Measurements from ENCODE around the gene HCFC1R1.

The HCFC1R1 gene

DNA sequence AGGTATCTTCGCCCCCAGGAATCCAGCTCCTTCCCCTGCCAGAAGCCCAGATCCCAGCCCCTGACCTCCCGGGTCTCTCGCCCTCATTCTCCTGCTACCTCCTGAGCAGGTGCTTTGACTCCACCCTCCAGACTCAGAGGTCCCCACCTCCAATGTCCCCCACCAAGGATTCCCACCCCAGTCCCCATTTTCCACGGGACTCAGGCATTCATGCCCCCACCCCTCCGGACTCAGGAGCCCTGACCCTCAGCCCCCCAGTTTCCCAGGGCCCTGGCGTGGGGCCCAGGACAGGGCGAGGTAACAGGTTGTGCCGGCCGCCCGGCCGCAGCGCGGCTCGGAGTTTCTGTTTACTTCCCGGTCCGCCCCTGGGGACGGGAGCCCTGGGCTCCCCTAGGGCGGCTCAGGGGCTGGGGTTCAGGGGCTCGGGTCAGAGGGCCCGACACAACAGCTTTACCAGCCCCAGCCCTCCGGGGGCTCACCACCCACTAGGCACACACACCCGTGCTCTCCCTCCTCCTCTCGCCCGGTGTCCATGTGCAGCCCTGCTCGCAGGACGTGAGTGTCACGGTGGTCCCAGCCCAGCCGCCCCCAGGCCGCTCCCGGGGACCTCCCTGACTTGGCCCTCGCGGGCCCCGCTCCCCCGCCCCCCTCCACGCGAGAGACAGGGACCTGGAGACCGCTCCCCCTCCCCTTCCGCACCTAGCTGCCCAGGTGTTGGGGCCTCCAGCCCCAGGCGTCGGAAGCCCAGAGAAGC is 12.4 kb upstream of the HCFC1R1 start:
- no peak for DNase-seq (ENCODE audit: low read depth)

DNA sequence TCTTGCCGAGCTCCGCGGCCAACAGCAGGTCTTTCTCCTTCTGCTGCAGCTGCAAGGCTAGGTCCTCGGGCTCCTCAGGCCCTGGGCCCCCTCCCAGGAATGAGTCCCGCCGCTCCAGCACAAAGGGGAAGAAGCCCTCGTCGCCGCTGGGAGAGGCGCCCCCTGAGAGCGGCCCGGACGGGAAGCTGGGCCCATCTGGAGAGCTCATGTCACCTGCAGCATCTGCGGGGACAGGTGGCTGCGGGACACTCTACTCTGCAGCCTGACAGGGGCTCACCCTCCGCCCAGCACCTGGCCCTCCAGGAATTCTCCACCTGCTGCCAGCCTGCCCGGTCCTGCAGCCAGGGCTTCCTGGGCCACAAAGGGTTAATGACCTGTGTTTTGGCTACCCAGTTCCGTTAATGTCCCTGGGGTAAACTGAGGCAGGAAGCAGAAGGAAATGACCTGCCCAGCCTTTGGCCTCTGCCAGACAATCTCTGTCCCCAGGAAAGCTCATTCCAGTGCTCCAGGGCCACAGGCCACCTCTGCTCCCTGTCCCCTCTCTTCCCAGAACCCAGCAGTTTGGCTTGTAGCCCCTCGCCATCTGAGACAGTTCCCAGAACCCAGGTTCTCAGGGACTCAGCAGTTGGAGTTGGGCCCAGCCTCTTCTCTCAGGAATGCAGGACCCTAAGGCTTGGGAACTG is 11.7 kb upstream of the HCFC1R1 start:
- DNase-seq (ENCODE audit: low read depth) = no peak

DNA sequence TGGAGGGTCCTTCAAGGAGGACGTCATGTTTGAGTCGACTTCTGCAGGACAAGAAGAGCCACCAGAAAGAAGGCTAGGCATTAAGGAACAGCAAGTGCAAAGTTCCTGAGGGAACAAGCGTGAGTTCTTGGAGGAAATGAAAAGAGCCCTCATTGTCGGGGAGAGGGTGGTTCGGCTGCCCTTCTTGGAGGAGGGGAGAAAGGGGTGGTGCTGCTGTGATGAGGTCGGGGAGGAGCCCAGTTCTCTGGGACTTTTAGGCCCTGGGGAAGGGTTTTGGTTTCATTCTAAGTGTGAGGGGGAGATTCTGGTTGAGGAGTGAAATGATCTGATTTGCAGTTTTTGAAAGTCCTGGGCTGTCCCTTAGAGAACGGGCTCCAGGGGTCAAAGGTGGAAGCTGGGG is 8.9 kb upstream of the HCFC1R1 start:
- DNase-seq (ENCODE audit: low read depth) = no peak

DNA sequence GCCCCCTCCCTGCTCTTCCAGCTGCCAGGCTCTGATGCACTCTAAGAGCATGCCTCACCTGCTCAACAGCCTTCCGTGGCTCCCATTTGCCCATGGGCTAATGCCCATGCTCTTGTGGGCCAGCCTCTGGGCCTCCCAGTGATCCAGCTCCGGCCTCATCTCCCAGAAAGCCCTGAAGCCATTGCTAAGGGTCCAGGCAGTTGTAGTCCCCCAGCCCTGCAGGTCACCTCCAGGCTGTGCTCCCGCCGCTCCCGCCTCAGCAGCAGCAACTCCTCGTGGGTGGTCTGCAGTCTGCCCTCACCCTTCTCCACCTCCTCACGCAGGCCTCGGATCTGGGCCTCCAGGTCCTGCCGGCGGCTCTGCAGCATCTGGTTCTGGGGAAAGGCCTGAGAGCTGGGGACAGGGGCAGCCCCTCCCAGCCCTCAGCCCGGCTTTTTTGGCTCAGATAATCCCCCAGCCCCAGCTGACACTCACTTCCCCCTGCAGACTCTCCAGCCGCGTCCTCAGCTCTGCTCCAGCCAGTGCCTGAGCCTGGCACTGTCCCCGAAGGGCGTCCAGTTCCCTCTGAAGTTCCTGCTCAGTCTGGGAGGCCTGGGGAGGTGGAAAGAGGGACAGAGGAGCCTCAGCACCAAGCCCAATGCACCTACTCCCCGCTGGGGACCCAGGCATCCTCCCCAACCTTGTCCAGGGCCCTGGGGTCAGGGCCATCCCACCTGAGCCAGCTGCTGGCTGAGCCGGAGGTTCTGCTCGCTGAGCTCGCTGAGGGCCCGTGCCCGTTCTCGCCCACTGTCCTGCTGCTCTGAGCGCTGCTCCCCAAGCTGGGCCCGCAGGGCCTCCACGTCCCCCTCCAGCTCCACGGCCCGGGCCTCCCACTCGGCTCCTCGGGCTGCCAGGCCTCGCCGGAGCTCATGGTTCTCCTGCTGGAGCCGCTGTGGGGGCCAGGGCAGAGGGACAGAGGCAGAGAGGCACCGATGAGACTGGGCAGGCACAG is 6.8 kb upstream of the HCFC1R1 start:
- no peak for DNase-seq (ENCODE audit: low read depth)

DNA sequence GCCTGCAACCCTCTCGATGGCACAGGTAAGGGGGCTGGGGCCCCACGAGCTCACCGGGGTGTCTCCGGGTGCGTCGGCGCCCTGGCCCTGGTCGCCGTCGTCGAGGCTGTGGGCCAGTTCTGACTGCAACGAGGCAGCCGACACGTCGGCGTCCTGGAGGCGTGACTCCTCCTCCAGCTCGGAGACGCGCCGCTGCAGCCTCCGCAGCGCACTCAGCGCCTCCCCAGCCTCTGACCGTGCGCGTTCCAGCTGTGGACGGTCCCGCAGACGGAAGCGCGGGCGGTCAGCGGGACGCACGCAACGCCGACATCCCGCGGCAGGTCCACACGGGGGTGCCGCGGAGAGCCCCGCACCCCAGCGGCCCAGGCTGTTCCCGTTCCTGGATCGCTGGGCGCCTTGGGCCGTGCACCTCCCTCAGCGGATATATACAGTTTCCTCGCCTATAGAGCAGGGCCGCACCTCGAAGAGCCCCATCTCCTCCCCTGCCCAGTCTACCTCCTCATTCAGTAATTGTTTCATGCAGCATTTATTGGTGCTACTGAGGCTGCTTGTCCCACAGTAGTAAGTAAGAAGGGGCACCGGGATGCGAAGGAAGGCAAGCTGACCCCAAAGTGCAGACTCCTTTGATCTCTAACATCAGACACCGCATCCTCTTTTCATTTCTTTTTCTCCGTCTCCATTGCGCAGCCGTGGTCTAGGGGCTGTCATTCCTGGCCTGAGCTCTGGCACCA is 5.9 kb upstream of the HCFC1R1 start:
- DNase-seq (ENCODE audit: low read depth) = no peak

DNA sequence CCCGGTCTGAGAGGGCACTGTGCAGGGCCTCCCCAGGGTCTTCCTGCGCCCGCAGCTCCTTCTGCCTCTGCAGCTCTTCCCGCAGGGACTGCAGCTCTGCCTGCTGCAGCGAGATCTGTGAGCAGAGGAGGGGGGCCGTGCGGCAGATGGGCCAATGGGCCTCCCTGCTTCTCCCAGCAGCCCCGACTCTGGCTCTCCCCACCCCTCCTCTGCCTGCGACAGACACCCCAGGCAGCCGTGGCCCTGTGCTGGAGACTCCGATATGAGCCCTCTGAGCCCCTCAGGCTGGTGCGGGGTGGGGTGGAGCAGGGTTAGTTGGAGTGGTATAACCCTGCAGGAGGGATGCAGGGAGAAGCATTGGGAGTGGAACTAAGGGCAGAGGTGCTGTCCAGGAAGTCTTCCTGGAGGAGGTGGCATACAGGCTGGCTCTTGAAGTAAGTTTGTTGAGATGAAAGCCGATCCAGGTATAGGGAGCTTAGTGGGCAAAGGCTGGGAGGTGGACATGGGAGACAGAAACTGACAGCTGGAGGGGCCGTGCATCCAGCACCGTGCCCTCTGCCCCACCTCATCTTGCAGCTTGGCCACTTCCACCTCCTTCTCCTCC is 5.1 kb upstream of the HCFC1R1 start:
- no peak for DNase-seq (ENCODE audit: low read depth)

DNA sequence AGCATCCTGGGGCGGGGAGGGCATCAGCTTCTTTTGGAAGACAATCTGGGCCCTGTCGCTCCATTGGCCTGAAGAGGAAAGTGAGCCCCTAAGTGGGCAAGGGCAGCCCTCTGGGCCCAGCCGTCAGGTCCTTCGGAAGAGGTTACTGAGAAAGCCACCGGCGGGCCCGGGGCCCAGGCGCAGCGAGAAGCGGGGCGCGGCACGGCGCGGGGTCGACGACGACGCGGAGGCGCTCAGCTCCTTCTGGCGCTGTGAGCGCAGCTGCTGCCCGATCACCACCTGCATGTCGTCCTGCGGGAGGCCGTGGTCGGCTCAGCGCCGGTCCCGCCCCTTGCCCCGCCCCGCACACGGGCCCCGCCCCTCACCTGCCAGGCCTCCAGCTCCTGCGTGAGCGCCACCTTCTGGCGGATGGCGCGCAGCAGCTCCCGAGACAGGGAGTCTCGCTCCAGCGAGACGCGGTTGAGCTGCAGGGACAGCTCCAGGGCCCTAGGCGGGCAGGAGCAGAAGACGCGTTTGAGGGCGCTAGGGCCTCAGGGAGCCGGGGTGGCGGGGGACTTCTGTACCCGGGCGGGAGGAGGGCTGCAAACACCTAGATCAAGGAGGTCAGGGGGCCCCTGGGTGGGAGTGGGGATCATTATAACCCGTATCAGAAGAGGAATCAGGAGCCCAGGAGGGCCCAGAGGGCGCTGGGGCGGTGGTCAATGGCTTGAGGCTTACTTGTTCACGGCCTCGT is 4.4 kb upstream of the HCFC1R1 start:
- peak; percentile 86 for DNase-seq (ENCODE audit: low read depth)

DNA sequence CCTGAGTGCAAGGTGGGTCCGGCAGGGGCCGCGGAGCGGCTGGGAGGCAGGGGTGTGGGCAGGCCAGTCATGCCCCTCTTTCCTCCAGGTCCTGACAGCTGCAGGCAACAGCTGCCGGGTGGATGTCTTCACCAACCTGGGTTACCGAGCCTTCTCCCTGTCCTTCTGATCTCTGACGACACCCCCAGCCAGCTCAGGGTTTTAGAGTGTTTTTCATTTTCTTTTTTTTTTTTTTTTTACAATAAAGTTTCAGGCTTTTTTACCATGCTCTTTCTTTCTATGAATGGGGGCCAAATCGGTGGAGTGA is 3.7 kb upstream of the HCFC1R1 start:
- no peak for DNase-seq (ENCODE audit: low read depth)

DNA sequence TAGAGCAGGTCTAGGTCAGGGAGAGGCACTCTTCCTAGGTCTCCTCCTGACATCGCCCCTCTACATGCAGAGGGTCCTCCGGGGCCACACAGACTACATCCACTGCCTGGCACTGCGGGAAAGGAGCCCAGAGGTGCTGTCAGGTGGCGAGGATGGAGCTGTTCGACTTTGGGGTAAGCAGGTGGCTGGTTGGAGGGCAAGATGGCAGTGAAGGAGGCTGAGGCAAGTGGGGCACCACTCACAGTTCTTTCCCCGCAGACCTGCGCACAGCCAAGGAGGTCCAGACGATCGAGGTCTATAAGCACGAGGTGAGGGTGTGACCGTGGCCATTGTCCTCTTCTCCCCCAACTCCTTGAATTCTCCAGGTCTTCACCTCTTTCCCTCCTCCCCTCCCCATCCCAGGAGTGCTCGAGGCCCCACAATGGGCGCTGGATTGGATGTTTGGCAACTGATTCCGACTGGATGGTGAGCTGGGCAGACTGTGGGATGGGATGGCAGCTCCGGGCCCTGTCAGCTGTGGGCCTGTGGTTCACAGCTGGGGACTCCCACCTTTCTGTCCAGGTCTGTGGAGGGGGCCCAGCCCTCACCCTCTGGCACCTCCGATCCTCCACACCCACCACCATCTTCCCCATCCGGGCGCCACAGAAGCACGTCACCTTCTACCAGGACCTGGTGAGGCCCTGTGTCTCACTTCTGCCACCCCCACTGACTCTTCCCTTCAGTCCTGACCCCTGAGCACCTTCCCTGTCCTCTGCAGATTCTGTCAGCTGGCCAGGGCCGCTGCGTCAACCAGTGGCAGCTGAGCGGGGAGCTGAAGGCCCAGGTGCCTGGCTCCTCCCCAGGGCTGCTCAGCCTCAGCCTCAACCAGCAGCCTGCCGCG is 3.1 kb upstream of the HCFC1R1 start:
- no peak for DNase-seq (ENCODE audit: low read depth)

DNA sequence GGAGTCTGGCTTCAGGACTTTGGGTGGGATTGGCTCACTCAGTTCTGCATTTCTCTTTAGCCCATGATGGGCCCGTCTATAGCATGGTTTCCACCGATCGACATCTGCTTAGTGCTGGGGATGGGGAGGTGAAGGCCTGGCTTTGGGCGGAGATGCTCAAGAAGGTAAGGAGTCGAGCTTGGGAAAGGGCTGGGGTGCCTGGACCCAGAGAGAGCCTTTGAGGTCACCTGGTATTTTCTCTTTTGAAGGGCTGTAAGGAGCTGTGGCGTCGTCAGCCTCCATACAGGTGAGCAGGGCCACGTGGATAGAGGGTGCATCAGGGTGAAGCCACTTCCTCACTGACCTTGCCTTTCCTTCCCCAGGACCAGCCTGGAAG is 2.2 kb upstream of the HCFC1R1 start:
- no peak for DNase-seq (ENCODE audit: low read depth)

DNA sequence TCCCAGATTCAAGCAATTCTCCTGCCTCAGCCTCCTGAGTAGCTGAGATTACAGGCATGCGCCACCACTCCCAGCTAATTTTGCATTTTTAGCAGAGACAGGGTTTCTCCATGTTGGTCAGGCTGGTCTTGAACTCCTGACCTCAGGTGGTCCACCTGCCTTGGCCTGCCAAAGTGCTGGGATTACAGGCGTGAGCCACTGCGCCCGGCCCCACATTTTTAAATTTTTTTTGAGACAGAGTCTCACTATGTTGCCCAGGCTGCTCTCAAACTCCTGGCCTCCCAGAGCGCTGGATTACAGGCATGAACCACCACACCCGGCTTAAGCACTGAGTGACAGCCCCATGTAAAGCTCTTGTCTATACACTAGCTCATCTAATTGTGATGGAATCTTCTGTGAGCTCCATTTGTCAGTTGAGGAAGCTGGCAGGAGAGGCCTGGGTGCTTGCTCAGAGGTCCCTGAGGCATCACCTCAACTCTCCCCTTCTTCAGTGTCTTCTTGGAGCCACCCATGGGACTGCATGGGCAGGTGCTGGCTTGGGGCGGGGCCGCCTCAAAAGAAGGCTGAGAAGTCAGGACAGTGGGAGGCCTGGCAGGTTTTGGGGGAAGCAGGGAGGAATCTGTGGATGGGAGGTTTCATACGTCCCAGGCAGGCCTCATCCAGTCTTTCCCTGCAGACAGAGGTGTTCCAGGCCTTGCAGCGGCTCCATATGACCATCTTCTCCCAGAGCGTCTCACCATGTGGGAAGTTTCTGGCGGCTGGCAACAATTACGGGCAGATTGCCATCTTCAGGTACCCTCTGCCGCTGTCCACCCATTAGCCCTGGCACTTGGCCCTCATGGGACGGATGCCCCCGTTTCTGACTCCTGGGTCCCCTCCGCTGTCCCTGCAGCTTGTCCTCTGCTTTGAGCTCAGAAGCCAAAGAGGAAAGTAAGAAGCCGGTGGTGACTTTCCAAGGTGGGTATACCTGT is 1.6 kb upstream of the HCFC1R1 start:
- DNase-seq (ENCODE audit: low read depth) = no peak

DNA sequence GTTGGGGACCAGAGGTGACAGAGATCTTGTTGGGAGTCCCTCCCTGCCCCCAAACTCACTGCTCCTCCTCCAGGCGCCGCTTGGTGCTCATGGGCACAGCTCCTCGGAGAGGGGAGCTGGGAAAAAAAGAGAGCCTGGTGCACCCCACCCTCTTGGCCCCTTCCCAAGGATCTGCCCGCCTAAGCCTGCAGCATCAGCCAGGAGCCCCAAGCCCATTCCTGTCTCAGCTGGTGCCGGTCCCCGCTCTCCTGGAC is 400 bp downstream of the HCFC1R1 start:
- DNase-seq (ENCODE audit: low read depth) = no peak

DNA sequence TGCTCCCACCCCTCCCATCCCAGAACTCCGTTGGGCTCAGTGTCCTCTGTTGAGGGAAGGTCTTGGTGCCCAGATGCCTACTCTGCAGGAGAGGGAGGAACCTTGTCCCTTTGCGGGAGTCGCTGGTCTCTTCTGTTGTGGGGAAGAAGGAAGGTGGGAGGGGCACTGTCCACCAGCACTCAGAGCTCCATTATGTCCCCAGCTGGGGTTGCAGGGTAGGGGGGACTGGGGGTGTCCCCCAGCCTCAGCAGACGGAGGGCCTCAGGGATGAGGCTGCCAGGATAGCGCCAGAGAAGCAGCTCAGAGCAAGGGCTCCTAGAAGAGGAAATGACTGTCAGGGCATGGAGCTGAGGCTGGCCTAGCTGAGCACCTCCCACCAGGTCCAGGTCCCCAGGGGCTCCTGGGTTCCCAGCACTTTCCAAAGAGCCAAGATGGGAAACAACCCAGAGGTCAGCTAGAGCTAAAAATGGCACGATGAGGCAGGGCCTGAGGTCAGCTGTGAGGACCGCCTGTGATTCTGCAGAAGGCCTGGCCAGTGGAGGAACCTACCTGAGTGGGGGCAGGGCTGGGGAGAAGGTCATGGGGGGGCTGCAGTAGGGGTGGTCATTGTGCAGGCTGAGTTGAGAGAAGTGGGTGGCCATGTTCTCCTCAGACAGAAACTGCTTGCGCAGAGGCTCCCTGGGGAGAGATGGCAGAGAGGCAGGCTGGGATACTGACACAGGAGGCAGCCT is 893 bp downstream of the HCFC1R1 start:
- no peak for DNase-seq (ENCODE audit: low read depth)

DNA sequence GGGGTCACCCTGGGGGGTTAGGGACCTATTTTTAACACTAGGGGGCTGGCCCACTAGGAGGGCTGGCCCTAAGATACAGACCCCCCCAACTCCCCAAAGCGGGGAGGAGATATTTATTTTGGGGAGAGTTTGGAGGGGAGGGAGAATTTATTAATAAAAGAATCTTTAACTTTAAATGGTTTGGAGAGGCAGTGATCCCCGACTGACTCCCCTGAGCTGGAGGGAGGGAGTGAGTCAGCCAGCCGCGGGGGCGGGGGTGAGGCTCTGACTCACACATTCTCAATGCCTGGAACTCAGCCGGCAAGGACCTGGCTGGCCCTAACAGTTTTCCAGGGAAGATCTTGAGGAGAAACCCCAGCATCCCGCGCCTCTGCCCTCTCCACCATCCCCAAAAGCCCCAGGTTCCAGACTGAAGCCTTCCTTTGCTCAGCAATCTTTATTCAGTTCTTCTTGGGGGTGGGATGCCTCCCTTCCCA is 1.5 kb downstream of the HCFC1R1 start:
- peak; percentile 61 for DNase-seq (ENCODE audit: low read depth)

DNA sequence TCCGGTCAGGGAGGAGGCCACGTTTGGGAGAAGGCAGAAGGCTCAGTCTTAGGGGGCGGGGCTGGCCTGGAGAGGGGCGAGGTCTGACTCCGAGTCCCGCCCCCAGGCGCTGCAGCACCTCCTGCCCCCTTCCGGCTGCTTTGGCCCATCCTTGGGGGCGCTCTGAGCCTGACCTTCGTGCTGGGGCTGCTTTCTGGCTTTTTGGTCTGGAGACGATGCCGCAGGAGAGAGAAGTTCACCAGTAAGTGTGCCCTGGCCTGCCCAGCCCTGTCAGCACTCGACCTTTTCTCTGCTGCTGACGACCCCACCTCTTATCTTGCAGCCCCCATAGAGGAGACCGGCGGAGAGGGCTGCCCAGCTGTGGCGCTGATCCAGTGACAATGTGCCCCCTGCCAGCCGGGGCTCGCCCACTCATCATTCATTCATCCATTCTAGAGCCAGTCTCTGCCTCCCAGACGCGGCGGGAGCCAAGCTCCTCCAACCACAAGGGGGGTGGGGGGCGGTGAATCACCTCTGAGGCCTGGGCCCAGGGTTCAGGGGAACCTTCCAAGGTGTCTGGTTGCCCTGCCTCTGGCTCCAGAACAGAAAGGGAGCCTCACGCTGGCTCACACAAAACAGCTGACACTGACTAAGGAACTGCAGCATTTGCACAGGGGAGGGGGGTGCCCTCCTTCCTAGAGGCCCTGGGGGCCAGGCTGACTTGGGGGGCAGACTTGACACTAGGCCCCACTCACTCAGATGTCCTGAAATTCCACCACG is 2.1 kb downstream of the HCFC1R1 start:
- peak; percentile 46 for DNase-seq (ENCODE audit: low read depth)

DNA sequence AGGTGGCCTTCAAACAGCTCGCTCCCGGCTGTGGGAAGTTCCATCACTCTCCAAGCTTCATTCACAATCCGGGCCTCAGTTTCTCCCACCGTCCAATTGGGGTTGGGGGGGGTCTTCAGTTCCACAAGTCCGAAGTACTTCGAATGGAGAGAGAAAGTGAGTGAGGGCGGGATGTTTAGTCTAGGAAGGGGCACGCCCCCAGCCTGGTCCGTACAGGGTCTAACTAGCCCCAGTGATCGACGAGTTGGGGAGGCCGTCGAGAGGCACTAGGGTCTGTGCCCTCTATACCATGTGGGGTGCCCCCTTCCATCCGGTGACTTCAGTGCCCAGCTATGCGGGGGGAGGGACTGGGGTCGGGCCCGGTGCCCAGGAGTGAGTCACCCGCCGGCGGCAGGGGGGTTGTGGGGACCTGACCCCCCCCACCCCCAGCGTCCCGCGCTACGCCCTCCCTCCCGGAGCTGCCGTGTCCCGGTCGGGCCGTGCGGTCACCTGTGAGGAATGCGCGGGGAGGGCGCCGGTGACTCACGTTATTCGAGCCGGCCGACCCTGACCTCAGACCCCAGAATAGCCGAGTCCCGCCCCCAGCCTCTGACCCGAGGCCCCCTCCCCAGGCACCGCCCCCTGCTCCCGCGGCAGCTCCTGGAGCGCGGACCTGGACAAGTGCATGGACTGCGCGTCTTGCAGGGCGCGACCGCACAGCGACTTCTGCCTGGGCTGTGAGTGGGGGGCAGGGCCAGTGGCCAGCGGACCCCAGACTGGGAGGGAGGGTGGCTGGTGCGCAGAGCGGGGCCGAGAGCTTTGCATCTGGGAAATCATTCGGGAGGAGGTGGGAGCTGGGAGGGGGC is 2.9 kb downstream of the HCFC1R1 start:
- DNase-seq (ENCODE audit: low read depth) = no peak

DNA sequence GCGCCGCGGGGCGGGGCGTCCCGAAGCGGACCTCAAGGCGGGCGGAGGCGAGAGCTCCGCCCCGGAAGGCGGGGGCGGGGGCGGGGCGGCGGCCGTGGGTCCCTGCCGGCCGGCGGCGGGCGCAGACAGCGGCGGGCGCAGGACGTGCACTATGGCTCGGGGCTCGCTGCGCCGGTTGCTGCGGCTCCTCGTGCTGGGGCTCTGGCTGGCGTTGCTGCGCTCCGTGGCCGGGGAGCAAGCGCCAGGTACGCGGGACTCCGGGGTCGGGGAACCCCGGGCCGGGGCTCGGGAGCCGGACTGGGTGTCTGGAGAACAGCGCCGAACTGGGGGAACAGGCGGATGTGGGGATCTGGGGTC is 3.5 kb downstream of the HCFC1R1 start, which contains the start of gene TNFRSF12A:
TSS of gene TNFRSF12A (plus strand) at position 122 of the 357 bp plus-strand sequence. CDS start at position 152, 30 bp downstream.
- peak; percentile 46 for DNase-seq (ENCODE audit: low read depth)

All from stimulated activated CD8-positive, alpha-beta memory T cell treated with anti-CD3 and anti-CD28 coated beads, Interleukin-15, amount 100 ng/mL, for 24 hours (primary cell).